ENCODE data around the gene SRCAP.

DNA sequence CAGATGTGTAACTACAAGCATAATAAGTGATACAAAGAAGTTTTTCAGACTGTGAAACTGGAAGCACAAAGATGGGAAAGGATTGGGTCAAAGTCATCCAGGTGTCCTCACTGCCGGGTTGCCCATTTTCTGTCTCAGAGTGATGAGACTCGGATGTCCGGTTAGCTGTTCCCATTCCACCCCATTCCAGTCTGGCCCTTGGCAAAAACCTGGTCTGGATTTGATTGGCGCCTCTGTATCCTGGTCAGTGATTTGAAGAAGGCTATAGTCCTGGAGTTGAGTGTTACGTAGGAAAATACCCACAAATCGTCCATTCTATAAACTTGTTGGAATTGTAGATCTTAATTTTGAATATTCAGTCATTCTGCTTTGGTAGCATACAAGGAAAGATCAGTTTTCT is 29.4 kb downstream of the SRCAP start:
- TF ChIP-seq CTCF (IDR thresholded peaks at IDR 0.05) (no peak), EZH2phosphoT487 (IDR thresholded peaks at IDR 0.05) (no peak), EZH2 (IDR thresholded peaks at IDR 0.05) (no peak)

Data from neural progenitor cell (in vitro differentiated cells).